ENCODE data around the gene PNPO.

GRCh38 chr17:47970725-47971499, 29.5 kb downstream of the PNPO start, which contains the start of gene CDK5RAP3:
- peak; percentile 99 for TF ChIP-seq CTCF (conservative IDR thresholded peaks at IDR 0.05; ENCODE audit: low read depth, low read length)
- no peak for TF ChIP-seq EZH2 (IDR thresholded peaks at IDR 0.05; ENCODE audit: borderline replicate concordance, low read depth, low read length, poor library complexity, severe bottlenecking)
